ENCODE data around the gene HOXD1.

HOXD1 gene

DNA sequence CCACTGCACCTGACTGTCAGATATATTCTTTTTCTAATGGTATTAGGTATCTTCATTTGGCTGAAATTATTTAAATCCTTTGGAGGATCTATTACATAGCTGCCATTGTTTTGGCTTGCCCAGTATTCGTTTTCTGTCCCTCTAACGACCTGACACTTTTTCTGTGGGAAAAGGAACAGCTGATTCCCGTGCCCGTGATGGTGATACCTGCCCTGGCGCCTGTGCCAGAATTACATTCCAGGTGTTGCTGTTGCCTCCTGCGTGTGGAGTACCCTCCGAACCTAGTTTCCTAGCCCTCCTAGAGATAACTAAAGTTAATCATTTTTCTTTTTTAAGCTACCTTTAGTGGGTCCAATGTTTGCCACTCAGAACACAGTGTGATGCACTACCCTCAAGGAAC, 14.0 kb downstream of the HOXD1 start:
- no peak overlapping the region for H3K27ac ChIP-seq (ENCODE audit: low read length)
- peaks cover 13% of the 10 kb centered on the region for H3K27me3 ChIP-seq (ENCODE audit: insufficient read depth, low read length)
- no peaks in the 10 kb centered on the region for H3K9me3 ChIP-seq (ENCODE audit: insufficient read depth, low read depth, low read length)
- H3K4me3 ChIP-seq (ENCODE audit: low read length) = no peak overlapping the region
- no peaks in the 10 kb centered on the region for H3K36me3 ChIP-seq (ENCODE audit: insufficient read depth, low read depth, low read length)
- H3K9ac ChIP-seq (ENCODE audit: low read depth, low read length) = no peak overlapping the region
- H3K4me1 ChIP-seq (ENCODE audit: insufficient read depth, low read length) = no peaks in the 10 kb centered on the region

DNA sequence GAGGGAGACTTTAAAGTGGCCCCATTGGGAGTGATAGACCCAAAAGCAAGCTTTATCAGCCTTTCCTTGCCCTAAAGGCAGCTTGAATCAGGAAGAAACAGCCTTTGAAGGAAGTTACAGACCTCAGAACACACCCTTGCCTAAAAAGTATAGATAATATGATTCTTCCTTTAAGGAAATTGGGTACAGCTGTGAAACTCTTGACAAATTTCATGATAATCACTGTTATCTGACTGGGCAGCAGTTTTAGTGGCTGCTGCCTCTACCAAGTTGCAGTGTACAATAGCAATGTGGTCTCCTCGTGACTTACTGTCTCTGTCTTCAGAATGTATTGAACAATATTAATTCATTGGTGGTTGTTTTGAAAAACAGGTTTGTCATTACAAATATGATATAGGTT, 16.7 kb downstream of the HOXD1 start:
- Histone ChIP-seq H3K4me1 (ENCODE audit: insufficient read depth, low read length) (no peaks in the 10 kb centered on the region), H3K4me3 (ENCODE audit: low read length) (no peak overlapping the region), H3K9me3 (ENCODE audit: insufficient read depth, low read depth, low read length) (no peaks in the 10 kb centered on the region), H3K27ac (ENCODE audit: low read length) (no peak overlapping the region), H3K27me3 (ENCODE audit: insufficient read depth, low read length) (peaks cover 3% of the 10 kb centered on the region; the same call in 1 of the 2 replicates), H3K36me3 (ENCODE audit: insufficient read depth, low read depth, low read length) (no peaks in the 10 kb centered on the region), H3K9ac (ENCODE audit: low read depth, low read length) (no peak overlapping the region)

DNA sequence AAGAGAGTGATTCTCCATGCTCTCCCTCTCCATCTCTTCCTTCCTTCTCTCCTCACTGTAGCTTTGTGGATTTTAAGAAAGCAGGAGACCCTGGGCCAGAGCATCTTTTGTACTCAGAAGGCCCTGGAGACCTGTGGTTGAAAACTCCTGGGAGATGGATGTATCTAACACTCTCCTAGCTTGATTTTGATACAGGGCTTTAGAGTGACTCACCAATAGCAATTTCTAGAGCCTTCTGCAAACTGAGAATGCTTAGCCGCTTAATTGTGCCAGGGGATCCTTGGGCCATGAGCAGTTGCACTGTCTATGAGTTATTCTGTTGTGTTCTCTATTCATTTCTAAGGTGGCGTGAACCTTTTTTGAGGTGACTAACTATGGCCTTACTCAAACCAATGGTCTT, 17.7 kb downstream of the HOXD1 start:
- no peaks in the 10 kb centered on the region for H3K36me3 ChIP-seq (ENCODE audit: insufficient read depth, low read depth, low read length)
- peaks cover 3% of the 10 kb centered on the region; the same call in 1 of the 2 replicates for H3K27me3 ChIP-seq (ENCODE audit: insufficient read depth, low read length)
- no peaks in the 10 kb centered on the region for H3K4me1 ChIP-seq (ENCODE audit: insufficient read depth, low read length)
- no peak overlapping the region for H3K4me3 ChIP-seq (ENCODE audit: low read length)
- no peak overlapping the region for H3K9ac ChIP-seq (ENCODE audit: low read depth, low read length)
- no peaks in the 10 kb centered on the region for H3K9me3 ChIP-seq (ENCODE audit: insufficient read depth, low read depth, low read length)
- H3K27ac ChIP-seq (ENCODE audit: low read length) = no peak overlapping the region

DNA sequence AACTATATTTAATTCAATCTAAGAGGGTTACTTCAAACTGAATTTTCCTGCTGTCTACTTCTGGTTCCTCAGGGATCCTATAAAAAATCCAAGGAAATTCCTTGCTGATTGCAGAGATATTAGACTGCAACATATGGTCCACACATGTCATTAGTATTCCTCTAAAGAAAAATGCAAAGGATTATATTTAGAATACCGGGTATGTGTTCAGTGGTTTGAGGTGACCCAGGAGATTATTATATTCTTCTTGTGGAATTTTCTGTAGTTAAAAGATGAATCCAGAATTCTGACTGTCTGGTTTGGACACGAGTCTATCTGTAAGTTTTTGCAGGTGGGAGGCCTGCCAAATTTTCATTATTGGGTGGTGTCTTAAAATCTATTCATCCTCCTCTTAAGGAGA, 18.2 kb downstream of the HOXD1 start:
- no peak overlapping the region for H3K27ac ChIP-seq (ENCODE audit: low read length)
- H3K4me1 ChIP-seq (ENCODE audit: insufficient read depth, low read length) = no peaks in the 10 kb centered on the region
- peaks cover 3% of the 10 kb centered on the region; the same call in 1 of the 2 replicates for H3K27me3 ChIP-seq (ENCODE audit: insufficient read depth, low read length)
- no peaks in the 10 kb centered on the region for H3K9me3 ChIP-seq (ENCODE audit: insufficient read depth, low read depth, low read length)
- H3K9ac ChIP-seq (ENCODE audit: low read depth, low read length) = no peak overlapping the region
- no peak overlapping the region for H3K4me3 ChIP-seq (ENCODE audit: low read length)
- H3K36me3 ChIP-seq (ENCODE audit: insufficient read depth, low read depth, low read length) = no peaks in the 10 kb centered on the region

DNA sequence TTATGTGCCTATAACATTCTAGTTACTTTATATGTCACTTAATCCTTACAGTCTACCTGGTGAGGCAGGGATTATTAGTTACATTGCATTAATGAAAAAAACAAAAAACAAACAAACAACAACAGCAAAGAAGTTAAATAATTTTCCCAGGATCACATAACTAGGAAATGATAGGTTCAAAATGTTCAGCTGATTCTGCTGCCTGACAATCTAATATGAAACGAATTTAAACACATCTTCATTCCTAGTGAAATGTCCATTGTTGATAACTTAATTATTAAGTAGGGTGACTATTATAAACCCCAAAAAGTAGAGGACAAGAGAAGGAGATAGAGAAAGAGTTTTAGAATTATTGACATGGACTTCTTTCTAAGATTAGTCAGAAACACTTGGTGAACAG, 22.6 kb downstream of the HOXD1 start:
- H3K27ac ChIP-seq (ENCODE audit: low read length) = no peak overlapping the region
- no peak overlapping the region for H3K4me3 ChIP-seq (ENCODE audit: low read length)
- H3K27me3 ChIP-seq (ENCODE audit: insufficient read depth, low read length) = no peaks in the 10 kb centered on the region
- no peaks in the 10 kb centered on the region for H3K36me3 ChIP-seq (ENCODE audit: insufficient read depth, low read depth, low read length)
- H3K4me1 ChIP-seq (ENCODE audit: insufficient read depth, low read length) = no peaks in the 10 kb centered on the region
- no peaks in the 10 kb centered on the region for H3K9me3 ChIP-seq (ENCODE audit: insufficient read depth, low read depth, low read length)
- H3K9ac ChIP-seq (ENCODE audit: low read depth, low read length) = no peak overlapping the region

DNA sequence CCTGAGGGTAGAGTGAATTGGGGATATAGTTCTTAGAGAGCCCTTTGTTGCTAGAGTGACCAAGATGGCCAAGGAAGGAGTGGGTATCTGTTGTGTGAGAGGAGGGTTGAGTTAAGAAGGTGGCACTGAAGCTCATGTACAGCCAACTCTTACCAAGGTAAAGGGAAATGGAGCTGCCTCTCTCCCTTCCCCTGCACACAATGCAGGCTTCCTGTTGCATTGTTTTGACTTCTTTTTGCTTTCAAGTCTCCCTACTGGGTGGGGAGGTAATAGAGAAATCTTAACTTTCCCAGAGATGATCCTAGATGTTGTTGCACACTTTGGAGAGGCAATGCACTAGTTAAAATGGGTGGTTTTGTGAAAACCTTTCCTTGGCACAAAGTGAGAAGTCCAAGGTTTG, 23.8 kb downstream of the HOXD1 start:
- Histone ChIP-seq H3K27ac (ENCODE audit: low read length) (no peak overlapping the region), H3K9me3 (ENCODE audit: insufficient read depth, low read depth, low read length) (no peaks in the 10 kb centered on the region), H3K27me3 (ENCODE audit: insufficient read depth, low read length) (no peaks in the 10 kb centered on the region), H3K4me1 (ENCODE audit: insufficient read depth, low read length) (no peaks in the 10 kb centered on the region), H3K36me3 (ENCODE audit: insufficient read depth, low read depth, low read length) (no peaks in the 10 kb centered on the region), H3K4me3 (ENCODE audit: low read length) (no peak overlapping the region), H3K9ac (ENCODE audit: low read depth, low read length) (no peak overlapping the region)

DNA sequence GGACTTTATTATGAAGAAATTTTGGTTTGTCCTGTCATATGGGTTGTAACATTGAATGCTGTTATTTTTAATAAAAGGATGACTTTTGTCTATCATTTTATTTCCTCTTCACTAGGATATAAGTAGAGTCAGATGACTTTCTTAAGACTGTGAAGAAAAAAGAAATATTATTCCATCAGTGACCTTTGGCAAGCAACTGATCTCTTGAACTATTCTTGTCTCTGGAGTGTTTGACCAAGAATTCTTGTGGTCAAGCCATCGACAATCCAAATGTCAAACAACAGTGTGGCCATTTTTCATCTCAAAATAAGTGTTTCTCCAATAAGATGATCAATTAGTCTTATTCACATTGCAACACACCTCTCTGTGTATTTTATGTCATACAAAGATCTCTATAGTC, 24.9 kb downstream of the HOXD1 start:
- Histone ChIP-seq H3K9ac (ENCODE audit: low read depth, low read length) (no peak overlapping the region), H3K27me3 (ENCODE audit: insufficient read depth, low read length) (no peaks in the 10 kb centered on the region), H3K9me3 (ENCODE audit: insufficient read depth, low read depth, low read length) (no peaks in the 10 kb centered on the region), H3K4me3 (ENCODE audit: low read length) (no peak overlapping the region), H3K36me3 (ENCODE audit: insufficient read depth, low read depth, low read length) (no peaks in the 10 kb centered on the region), H3K27ac (ENCODE audit: low read length) (no peak overlapping the region), H3K4me1 (ENCODE audit: insufficient read depth, low read length) (no peaks in the 10 kb centered on the region)

DNA sequence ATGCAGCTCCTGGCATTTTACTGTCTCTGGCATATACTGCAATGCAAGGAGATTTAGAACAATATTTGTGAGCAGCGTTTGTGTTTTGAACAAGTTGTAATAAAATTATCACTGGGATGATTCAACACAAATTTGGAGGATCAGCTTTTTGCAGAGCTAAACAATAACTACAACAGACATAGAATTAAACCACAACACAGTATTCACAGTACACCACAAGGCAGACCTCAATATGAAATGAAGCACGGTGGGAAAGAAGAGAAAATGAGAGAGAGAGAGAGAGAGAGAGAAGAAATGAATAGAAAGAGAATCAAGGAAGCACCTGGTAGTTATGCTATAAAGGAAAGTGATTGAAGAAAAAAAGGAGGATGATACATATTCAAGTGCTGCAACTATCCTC, 39.4 kb downstream of the HOXD1 start:
- no peaks in the 10 kb centered on the region for H3K36me3 ChIP-seq (ENCODE audit: insufficient read depth, low read depth, low read length)
- no peak overlapping the region for H3K27ac ChIP-seq (ENCODE audit: low read length)
- H3K9ac ChIP-seq (ENCODE audit: low read depth, low read length) = no peak overlapping the region
- H3K4me1 ChIP-seq (ENCODE audit: insufficient read depth, low read length) = no peaks in the 10 kb centered on the region
- no peaks in the 10 kb centered on the region for H3K9me3 ChIP-seq (ENCODE audit: insufficient read depth, low read depth, low read length)
- H3K27me3 ChIP-seq (ENCODE audit: insufficient read depth, low read length) = peaks cover 6% of the 10 kb centered on the region; the same call in 1 of the 2 replicates
- no peak overlapping the region for H3K4me3 ChIP-seq (ENCODE audit: low read length)

DNA sequence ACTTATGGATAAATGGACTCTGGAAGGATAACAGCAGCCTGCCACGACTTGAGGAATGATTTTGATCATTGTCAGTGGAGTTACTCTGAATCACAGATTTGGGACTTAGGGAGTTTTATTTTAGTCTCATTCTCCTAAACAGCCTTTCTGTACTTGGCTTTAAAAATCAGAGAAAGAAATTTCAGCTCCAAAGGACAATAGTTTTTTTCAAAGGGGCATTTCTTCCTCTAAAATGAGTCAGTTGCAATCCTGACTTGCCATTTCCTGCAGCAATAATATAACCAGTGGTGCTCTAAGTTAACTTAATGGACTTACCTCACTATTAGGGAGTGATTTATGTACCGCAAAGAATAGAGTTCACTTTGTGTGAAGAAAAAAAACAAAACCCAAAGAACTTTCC, 45.7 kb downstream of the HOXD1 start:
- no peak overlapping the region for H3K27ac ChIP-seq (ENCODE audit: low read length)
- no peak overlapping the region for H3K4me3 ChIP-seq (ENCODE audit: low read length)
- no peaks in the 10 kb centered on the region for H3K4me1 ChIP-seq (ENCODE audit: insufficient read depth, low read length)
- H3K9me3 ChIP-seq (ENCODE audit: insufficient read depth, low read depth, low read length) = no peaks in the 10 kb centered on the region
- H3K27me3 ChIP-seq (ENCODE audit: insufficient read depth, low read length) = no peaks in the 10 kb centered on the region
- no peak overlapping the region for H3K9ac ChIP-seq (ENCODE audit: low read depth, low read length)
- H3K36me3 ChIP-seq (ENCODE audit: insufficient read depth, low read depth, low read length) = no peaks in the 10 kb centered on the region

DNA sequence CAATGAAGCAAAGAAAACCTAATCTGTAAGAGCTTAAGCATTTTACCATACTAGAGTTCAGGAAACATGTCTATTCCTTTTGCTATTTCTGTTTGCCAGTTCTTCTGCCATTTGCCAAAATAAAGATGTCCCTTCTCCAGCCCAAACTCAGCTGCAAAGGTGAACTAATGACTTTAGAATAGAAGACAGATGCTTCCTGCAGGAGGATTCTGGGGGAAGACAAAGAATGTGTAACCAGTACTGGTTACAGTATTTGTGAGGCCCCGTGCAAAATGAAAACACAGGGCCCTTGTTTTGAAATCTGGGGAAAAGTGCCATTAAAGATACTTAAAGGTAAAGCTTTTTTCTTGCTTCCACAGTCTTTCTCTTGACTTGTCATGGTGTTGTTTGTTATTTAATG, 46.5 kb downstream of the HOXD1 start:
- Histone ChIP-seq H3K27ac (ENCODE audit: low read length) (no peak overlapping the region), H3K9ac (ENCODE audit: low read depth, low read length) (no peak overlapping the region), H3K9me3 (ENCODE audit: insufficient read depth, low read depth, low read length) (no peaks in the 10 kb centered on the region), H3K4me1 (ENCODE audit: insufficient read depth, low read length) (no peaks in the 10 kb centered on the region), H3K4me3 (ENCODE audit: low read length) (no peak overlapping the region), H3K36me3 (ENCODE audit: insufficient read depth, low read depth, low read length) (no peaks in the 10 kb centered on the region), H3K27me3 (ENCODE audit: insufficient read depth, low read length) (no peaks in the 10 kb centered on the region)

DNA sequence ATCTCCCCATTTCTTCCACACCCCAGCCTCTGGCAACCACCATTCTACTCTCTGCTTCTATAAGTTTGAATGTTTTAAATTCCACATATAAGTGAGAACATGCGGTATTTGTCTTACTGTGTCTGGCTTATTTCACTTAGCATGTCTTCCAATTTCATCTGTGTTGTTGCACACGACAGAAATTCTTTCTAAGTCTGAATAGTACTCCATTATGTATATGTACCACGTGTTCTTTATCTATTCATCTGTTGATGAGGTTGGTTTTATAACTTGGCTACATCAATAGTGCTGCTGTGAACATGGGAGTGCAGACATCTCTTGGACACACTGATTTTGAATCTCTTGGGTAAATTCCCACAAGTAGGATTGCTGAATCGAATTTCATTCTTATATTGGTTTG, 49.0 kb downstream of the HOXD1 start:
- Histone ChIP-seq H3K27ac (ENCODE audit: low read length) (no peak overlapping the region), H3K4me3 (ENCODE audit: low read length) (no peak overlapping the region), H3K9ac (ENCODE audit: low read depth, low read length) (no peak overlapping the region), H3K36me3 (ENCODE audit: insufficient read depth, low read depth, low read length) (no peaks in the 10 kb centered on the region), H3K27me3 (ENCODE audit: insufficient read depth, low read length) (no peaks in the 10 kb centered on the region), H3K4me1 (ENCODE audit: insufficient read depth, low read length) (no peaks in the 10 kb centered on the region), H3K9me3 (ENCODE audit: insufficient read depth, low read depth, low read length) (no peaks in the 10 kb centered on the region)

DNA sequence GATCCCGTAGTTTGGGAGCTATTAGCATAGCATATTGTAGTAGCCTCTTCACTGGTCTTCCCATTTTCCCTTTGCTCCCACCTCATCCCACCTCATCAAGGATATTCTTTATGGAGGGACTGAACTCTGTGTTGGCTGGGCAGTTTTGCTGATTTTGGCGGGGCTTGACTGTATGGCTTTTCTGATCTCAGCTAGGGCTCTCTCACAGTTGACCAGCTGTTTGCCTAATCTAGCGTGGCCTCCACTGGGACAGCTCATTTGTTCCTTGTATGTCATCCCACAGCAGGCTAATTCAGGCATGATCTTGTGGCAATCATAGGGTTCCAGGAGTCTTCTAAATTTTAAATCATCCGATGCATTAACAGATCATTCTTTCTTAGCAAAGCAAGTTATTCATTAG, 50.6 kb downstream of the HOXD1 start:
- H3K27me3 ChIP-seq (ENCODE audit: insufficient read depth, low read length) = no peaks in the 10 kb centered on the region
- H3K27ac ChIP-seq (ENCODE audit: low read length) = no peak overlapping the region
- no peak overlapping the region for H3K9ac ChIP-seq (ENCODE audit: low read depth, low read length)
- no peaks in the 10 kb centered on the region for H3K36me3 ChIP-seq (ENCODE audit: insufficient read depth, low read depth, low read length)
- H3K4me3 ChIP-seq (ENCODE audit: low read length) = no peak overlapping the region
- H3K4me1 ChIP-seq (ENCODE audit: insufficient read depth, low read length) = no peaks in the 10 kb centered on the region
- no peaks in the 10 kb centered on the region for H3K9me3 ChIP-seq (ENCODE audit: insufficient read depth, low read depth, low read length)

DNA sequence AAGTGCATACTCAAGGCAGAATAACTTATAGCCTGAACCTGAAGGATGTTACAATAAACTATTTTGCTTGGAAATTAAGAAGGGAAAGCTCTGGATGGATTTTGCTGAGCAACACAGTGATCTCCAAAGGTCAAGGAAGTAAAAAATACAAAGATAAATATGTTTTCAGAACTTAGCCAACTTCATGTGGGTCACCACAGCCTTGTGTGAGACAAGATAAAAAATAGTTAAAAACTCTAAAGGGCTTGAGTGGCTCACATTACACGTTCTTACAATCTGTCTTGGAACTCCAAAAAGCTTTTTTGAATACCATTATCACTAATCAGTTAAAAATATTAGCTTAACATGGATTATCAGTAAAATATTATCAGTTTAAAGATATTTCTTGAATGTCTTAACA, 51.8 kb downstream of the HOXD1 start:
- no peak overlapping the region for H3K9ac ChIP-seq (ENCODE audit: low read depth, low read length)
- H3K9me3 ChIP-seq (ENCODE audit: insufficient read depth, low read depth, low read length) = no peaks in the 10 kb centered on the region
- no peak overlapping the region for H3K4me3 ChIP-seq (ENCODE audit: low read length)
- no peaks in the 10 kb centered on the region for H3K4me1 ChIP-seq (ENCODE audit: insufficient read depth, low read length)
- H3K27ac ChIP-seq (ENCODE audit: low read length) = no peak overlapping the region
- H3K27me3 ChIP-seq (ENCODE audit: insufficient read depth, low read length) = no peaks in the 10 kb centered on the region
- H3K36me3 ChIP-seq (ENCODE audit: insufficient read depth, low read depth, low read length) = no peaks in the 10 kb centered on the region

Data from iPS-20b (cell line).